Endometrial microvascular endothelial cells (primary cell): ENCODE results near the gene JARID2. TPM values are rescaled to one million over a fixed set of nuclear protein-coding genes. Genes with fewer than 3 reads are reported as not detected.

Experiments
- in situ Hi-C: cut with HindIII; loops from 2 replicates; pipeline ENCODE4 v1.10.0; 2017; ENCODE audit warnings: low sequenced_read_pairs, low pct_unique_long_range_greater_than_20kb; ENCODE audit errors: inconsistent ontology term
- total RNA-seq: library from RNA; depleted of rRNA; stranded (reverse); fragments of >200 nt; gene quantifications from one replicate; pipeline ENCODE4 v1.2.3, GENCODE V29; 2015; ENCODE audit errors: inconsistent ontology term

The JARID2 gene
- total RNA-seq, 1 donor from 2014 or later: 3.8 TPM

GRCh38 chr6:15399641-15400470, 154.0 kb downstream of the JARID2 start:
- in situ Hi-C loops: no loop called here

GRCh38 chr6:15400572-15401004, 154.7 kb downstream of the JARID2 start:
- in situ Hi-C loops: no loop called here

- in situ Hi-C loops: no loop called here
These were observed 155.3 kb downstream of the JARID2 start for GRCh38 chr6:15401120-15401519.

GRCh38 chr6:15401769-15402250, 155.9 kb downstream of the JARID2 start:
- in situ Hi-C loops: no loop called here

- in situ Hi-C loops: no loop called here
These were observed 156.7 kb downstream of the JARID2 start for GRCh38 chr6:15402406-15403045.

GRCh38 chr6:15403094-15403755, 157.4 kb downstream of the JARID2 start:
- in situ Hi-C loops: no loop called here

GRCh38 chr6:15404685-15404980, 158.8 kb downstream of the JARID2 start:
- in situ Hi-C loops: no loop called here

- in situ Hi-C loops: no loop called here
These were observed 159.5 kb downstream of the JARID2 start for GRCh38 chr6:15405129-15406068.

- in situ Hi-C loops: no loop called here
These were observed 160.6 kb downstream of the JARID2 start for GRCh38 chr6:15406452-15406851.

- in situ Hi-C loops: no loop called here
These were observed 162.1 kb downstream of the JARID2 start for GRCh38 chr6:15408008-15408407.

GRCh38 chr6:15408758-15409157, 162.9 kb downstream of the JARID2 start:
- in situ Hi-C loops: no loop called here

GRCh38 chr6:15409301-15410125, 163.6 kb downstream of the JARID2 start:
- in situ Hi-C loops: no loop called here

GRCh38 chr6:15410126-15410391, 164.2 kb downstream of the JARID2 start:
- in situ Hi-C loops: no loop called here

- in situ Hi-C loops: no loop called here
These were observed 164.9 kb downstream of the JARID2 start for GRCh38 chr6:15410752-15411151.

GRCh38 chr6:15411766-15412165, 165.9 kb downstream of the JARID2 start:
- in situ Hi-C loops: no loop called here

- in situ Hi-C loops: no loop called here
These were observed 166.9 kb downstream of the JARID2 start for GRCh38 chr6:15412767-15413166.

- in situ Hi-C loops: no loop called here
These were observed 167.8 kb downstream of the JARID2 start for GRCh38 chr6:15413466-15414234.

- in situ Hi-C loops: no loop called here
These were observed 168.4 kb downstream of the JARID2 start for GRCh38 chr6:15414235-15414612.
